ENCODE measurements around the gene CSMD2.
"Not testable (repeated sequence)": the region's sequence is repeated elsewhere in the genome, so short reads cannot be mapped to it uniquely, and the experiment has no call there.

- not testable (repeated sequence) for TF ChIP-seq MAZ (IDR thresholded peaks at IDR 0.05; ENCODE audit: borderline replicate concordance, low read depth, low read length); BHLHE40 (IDR thresholded peaks at IDR 0.05; ENCODE audit: low read depth, low read length); RAD21 (IDR thresholded peaks at IDR 0.05; ENCODE audit: low read length); CEBPB (IDR thresholded peaks at IDR 0.05; ENCODE audit: low read depth, low read length); SMC3 (IDR thresholded peaks at IDR 0.05; ENCODE audit: low read depth, low read length); FOS (IDR thresholded peaks at IDR 0.05; ENCODE audit: low read depth, low read length); ELK1 (IDR thresholded peaks at IDR 0.05; ENCODE audit: borderline replicate concordance, low read depth, low read length); MAFK (IDR thresholded peaks at IDR 0.05; ENCODE audit: low read depth, low read length); POLR2A (IDR thresholded peaks at IDR 0.05; ENCODE audit: low read depth, low read length); CHD1 (IDR thresholded peaks at IDR 0.05; ENCODE audit: low read depth, low read length); RCOR1 (IDR thresholded peaks at IDR 0.05; ENCODE audit: insufficient replicate concordance, low read length); MXI1 (IDR thresholded peaks at IDR 0.05; ENCODE audit: borderline replicate concordance, low read depth, low read length)
- TF ChIP-seq, protein P1, sequence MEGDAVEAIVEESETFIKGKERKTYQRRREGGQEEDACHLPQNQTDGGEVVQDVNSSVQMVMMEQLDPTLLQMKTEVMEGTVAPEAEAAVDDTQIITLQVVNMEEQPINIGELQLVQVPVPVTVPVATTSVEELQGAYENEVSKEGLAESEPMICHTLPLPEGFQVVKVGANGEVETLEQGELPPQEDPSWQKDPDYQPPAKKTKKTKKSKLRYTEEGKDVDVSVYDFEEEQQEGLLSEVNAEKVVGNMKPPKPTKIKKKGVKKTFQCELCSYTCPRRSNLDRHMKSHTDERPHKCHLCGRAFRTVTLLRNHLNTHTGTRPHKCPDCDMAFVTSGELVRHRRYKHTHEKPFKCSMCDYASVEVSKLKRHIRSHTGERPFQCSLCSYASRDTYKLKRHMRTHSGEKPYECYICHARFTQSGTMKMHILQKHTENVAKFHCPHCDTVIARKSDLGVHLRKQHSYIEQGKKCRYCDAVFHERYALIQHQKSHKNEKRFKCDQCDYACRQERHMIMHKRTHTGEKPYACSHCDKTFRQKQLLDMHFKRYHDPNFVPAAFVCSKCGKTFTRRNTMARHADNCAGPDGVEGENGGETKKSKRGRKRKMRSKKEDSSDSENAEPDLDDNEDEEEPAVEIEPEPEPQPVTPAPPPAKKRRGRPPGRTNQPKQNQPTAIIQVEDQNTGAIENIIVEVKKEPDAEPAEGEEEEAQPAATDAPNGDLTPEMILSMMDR (conservative IDR thresholded peaks at IDR 0.05; ENCODE audit: low read depth, low read length), result not testable (repeated sequence)
These were observed 655.8 kb downstream of the CSMD2 start for GRCh38 chr1:33509276-33509675.
